ENCODE measurements around the gene SAFB2. TPM values are rescaled to one million over a fixed set of nuclear protein-coding genes. Genes with fewer than 3 reads are reported as not detected.
A peak's percentile ranks its signal among the peaks of the same experiment; 100 is the strongest.

Gene SAFB2
- total and polyA plus RNA-seq, 2 of the 13 experiments (the other 11 are each of a cell fraction or from before 2014, with no cell fraction given) = 11.2 to 31.5 TPM

GRCh38 chr19:5624741-5625278 lies 2.2 kb upstream of the SAFB2 start:
- Histone ChIP-seq H3K79me2 (ENCODE audit: insufficient read depth, low read length) (peaks cover 96% of the 10 kb centered on the region), H3K27ac (ENCODE audit: extremely low read length, insufficient read depth, low read length) (peak overlapping the region; percentile 94), H3K9ac (ENCODE audit: insufficient read depth, low read depth, low read length) (peak overlapping the region; percentile 96), H2AFZ (ENCODE audit: low read length) (no peak overlapping the region), H3K4me3 (replicated peaks in 1 of 3; ENCODE audit: insufficient read depth in 1 of 3, low read depth in 2 of 3, low read length in 3 of 3) (peak overlapping the region; percentile 97 to 100 (median 99)), H3K4me1 (ENCODE audit: insufficient read depth, low read length) (peaks cover 70% of the 10 kb centered on the region), H3K4me2 (ENCODE audit: low read depth, low read length) (peak overlapping the region; percentile 93), H3K27me3 (ENCODE audit: control insufficient read depth in 1 of 2, insufficient read depth in 2 of 2, low read length in 2 of 2) (peaks cover 0 to 7% of the 10 kb centered on the region in 2 experiments; a peak in 2 of 5 replicates), H3K9me3 (ENCODE audit: low read length) (no peaks in the 10 kb centered on the region), H3K36me3 (replicated peaks in 1 of 2; ENCODE audit: control insufficient read depth in 1 of 2, insufficient read depth in 2 of 2, low read length in 2 of 2) (peaks cover 16 to 48% of the 10 kb centered on the region in 2 experiments), H4K20me1 (ENCODE audit: insufficient read depth, low read length) (peaks cover 45% of the 10 kb centered on the region)
- FAIRE-seq (no peak), DNase-seq (ENCODE audit: low spot score) (no peak), ATAC-seq (no peak)
- ChIA-PET CTCF (ENCODE audit: low intra/inter-chr PET ratio, low total read pairs) (no interaction called here), POLR2A (interaction anchor here (3.1 kb wide), 1 partner anchor 65 kb away, joined by 21 read pairs; the partner anchor contains the start of gene RPL36)
- no peak for TF ChIP-seq POLR2AphosphoS2 (IDR thresholded peaks at IDR 0.05; ENCODE audit: low read depth, low read length)
- no peak for TF ChIP-seq ZNF335 (CRISPR knock-in tag; IDR thresholded peaks at IDR 0.05)
- no peak for TF ChIP-seq XBP1 (CRISPR knock-in tag; IDR thresholded peaks at IDR 0.05)
- WGBS (ENCODE audit: low lambda C conversion rate) = 36% methylated on average over 8 of the region's 8 CpGs
- intact Hi-C loops (cut with micrococcal nuclease; ENCODE audit: unreplicated experiment) = no loop called here
- in situ Hi-C loops (cut with HindIII; ENCODE audit: extremely low pct_ligation_motif_present, low pct_unique_long_range_greater_than_20kb) = no loop called here
- BruUV-seq (replicated peaks) = no TSS peak

- FAIRE-seq (no peak), ATAC-seq (peak; percentile 8; the same call in 1 of the 3 replicates), DNase-seq (ENCODE audit: low spot score) (no peak)
- peak overlapping the region; percentile 93 for H3K4me2 ChIP-seq (ENCODE audit: low read depth, low read length)
- POLR2A ChIA-PET = interaction anchor here (0.5 to 3.1 kb wide), 7 partner anchors 13 to 92 kb away, joined by 3 to 21 read pairs (median 9); partner anchors contain the start of gene RPL36
- no peak overlapping the region for H2AFZ ChIP-seq (ENCODE audit: low read length)
- intact Hi-C loops (cut with micrococcal nuclease; ENCODE audit: unreplicated experiment) (no loop called here), in situ Hi-C loops (cut with HindIII; ENCODE audit: extremely low pct_ligation_motif_present, low pct_unique_long_range_greater_than_20kb) (no loop called here)
- H4K20me1 ChIP-seq (ENCODE audit: insufficient read depth, low read length) = peaks cover 40% of the 10 kb centered on the region
- no peaks in the 10 kb centered on the region for H3K9me3 ChIP-seq (ENCODE audit: low read length)
- peaks cover 96% of the 10 kb centered on the region for H3K79me2 ChIP-seq (ENCODE audit: insufficient read depth, low read length)
- CTCF ChIA-PET (ENCODE audit: low intra/inter-chr PET ratio, low total read pairs) = no interaction called here
- 3% methylated on average over 20 of the region's 20 CpGs for WGBS (ENCODE audit: low lambda C conversion rate)
- H3K36me3 ChIP-seq (replicated peaks in 1 of 2; ENCODE audit: control insufficient read depth in 1 of 2, insufficient read depth in 2 of 2, low read length in 2 of 2) = peaks cover 16 to 46% of the 10 kb centered on the region in 2 experiments
- no TSS peak for BruUV-seq (replicated peaks)
- H3K4me3 ChIP-seq (replicated peaks in 1 of 3; ENCODE audit: insufficient read depth in 1 of 3, low read depth in 2 of 3, low read length in 3 of 3) = peak overlapping the region; percentile 97 to 100 (median 99)
- peak overlapping the region; percentile 96 for H3K9ac ChIP-seq (ENCODE audit: insufficient read depth, low read depth, low read length)
- peak overlapping the region; percentile 94 for H3K27ac ChIP-seq (ENCODE audit: extremely low read length, insufficient read depth, low read length)
- H3K4me1 ChIP-seq (ENCODE audit: insufficient read depth, low read length) = peaks cover 70% of the 10 kb centered on the region
- H3K27me3 ChIP-seq (ENCODE audit: control insufficient read depth in 1 of 2, insufficient read depth in 2 of 2, low read length in 2 of 2) = peaks cover 0 to 7% of the 10 kb centered on the region in 2 experiments; a peak in 2 of 5 replicates
- no peak for TF ChIP-seq ZNF781 (CRISPR knock-in tag; IDR thresholded peaks at IDR 0.05; ENCODE audit: borderline replicate concordance, not compliant biosample characterization)
- no peak for TF ChIP-seq FOXO4 (CRISPR knock-in tag; conservative IDR thresholded peaks at IDR 0.05)
- 0 out of 4 replicates have a peak, but pooled peaks of 1 of the 2 experiments have one; percentile 34 for TF ChIP-seq POLR2A (IDR thresholded peaks at IDR 0.05; ENCODE audit: insufficient read depth in 1 of 2, low read depth in 2 of 2, low read length in 2 of 2)
- TF ChIP-seq ZNF510 (CRISPR knock-in tag; IDR thresholded peaks at IDR 0.05; ENCODE audit: low read depth) = no peak
- no peak for TF ChIP-seq ATF3 (CRISPR knock-in tag; IDR thresholded peaks at IDR 0.05)
- TF ChIP-seq MXI1 (IDR thresholded peaks at IDR 0.05; ENCODE audit: borderline replicate concordance, low read depth, low read length) = peak; percentile 31; the same call in 1 of the 3 replicates
- no peak for TF ChIP-seq ZNF547 (CRISPR knock-in tag; IDR thresholded peaks at IDR 0.05)
- TF ChIP-seq SAP130 (CRISPR knock-in tag; IDR thresholded peaks at IDR 0.05; ENCODE audit: low read depth) = peak; percentile 37; the same call in 1 of the 2 replicates
- TF ChIP-seq ZNF354B (CRISPR knock-in tag; IDR thresholded peaks at IDR 0.05) = no peak
- TF ChIP-seq TRIM24 (CRISPR knock-in tag; IDR thresholded peaks at IDR 0.05) = no peak
- peak; percentile 39 for TF ChIP-seq PATZ1 (CRISPR knock-in tag; IDR thresholded peaks at IDR 0.05)
These were observed 1.6 kb upstream of the SAFB2 start for GRCh38 chr19:5624018-5624663.
